K562 treated with DMSO at 1 percent for 48 hours (cell line): Measurements from ENCODE around the gene UGGT2. TPM values are rescaled to one million over a fixed set of nuclear protein-coding genes. Genes with fewer than 3 reads are reported as not detected.

ENCODE experiments used
- total RNA-seq: library from RNA; unstranded; fragments of 300-600 nt; gene quantifications from 2 replicates; pipeline ENCODE4 v1.2.3, GENCODE V29; 2022; ENCODE audit warnings: low replicate concordance; ENCODE audit errors: extremely low read depth

Gene UGGT2
- total RNA-seq, result not detected in 2 replicates

GRCh38 chr13:96053003-96053703, at the start of gene UGGT2:
Gene UGGT2 (minus strand): TSS chr13:96053401. CDS start chr13:96053312, 89 bp downstream.

GRCh38 chr13:96089749-96090239, 36.6 kb upstream of the UGGT2 start, which contains the start of gene HS6ST3:
Gene HS6ST3 (plus strand): TSS chr13:96090107.

Other genes with a start within 250 kb of the UGGT2 start
- not detected in 2 replicates for gene HS6ST3, start 36.7 kb upstream of the UGGT2 start, total RNA-seq